ENCODE data around the gene TGFBR2.

DNA sequence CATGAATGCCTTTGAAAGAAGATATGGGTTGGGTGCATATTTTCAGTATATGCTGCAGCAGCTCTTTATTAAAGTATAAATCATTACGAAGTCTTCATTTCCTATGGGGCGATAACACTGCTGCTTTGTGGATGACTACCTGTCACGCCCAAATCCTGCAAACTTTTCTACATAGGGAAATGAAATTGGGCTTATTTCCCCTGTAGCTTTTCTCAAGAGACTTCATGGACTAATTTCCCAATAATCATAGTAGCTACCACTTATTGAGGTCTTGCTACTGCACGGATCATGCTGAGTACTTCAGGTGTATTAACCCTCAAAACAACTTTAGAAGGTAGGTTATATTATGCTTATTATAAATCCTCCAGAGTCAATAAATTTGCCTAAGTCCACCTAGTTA is 8.0 kb downstream of the TGFBR2 start:
- TF ChIP-seq, protein P1, sequence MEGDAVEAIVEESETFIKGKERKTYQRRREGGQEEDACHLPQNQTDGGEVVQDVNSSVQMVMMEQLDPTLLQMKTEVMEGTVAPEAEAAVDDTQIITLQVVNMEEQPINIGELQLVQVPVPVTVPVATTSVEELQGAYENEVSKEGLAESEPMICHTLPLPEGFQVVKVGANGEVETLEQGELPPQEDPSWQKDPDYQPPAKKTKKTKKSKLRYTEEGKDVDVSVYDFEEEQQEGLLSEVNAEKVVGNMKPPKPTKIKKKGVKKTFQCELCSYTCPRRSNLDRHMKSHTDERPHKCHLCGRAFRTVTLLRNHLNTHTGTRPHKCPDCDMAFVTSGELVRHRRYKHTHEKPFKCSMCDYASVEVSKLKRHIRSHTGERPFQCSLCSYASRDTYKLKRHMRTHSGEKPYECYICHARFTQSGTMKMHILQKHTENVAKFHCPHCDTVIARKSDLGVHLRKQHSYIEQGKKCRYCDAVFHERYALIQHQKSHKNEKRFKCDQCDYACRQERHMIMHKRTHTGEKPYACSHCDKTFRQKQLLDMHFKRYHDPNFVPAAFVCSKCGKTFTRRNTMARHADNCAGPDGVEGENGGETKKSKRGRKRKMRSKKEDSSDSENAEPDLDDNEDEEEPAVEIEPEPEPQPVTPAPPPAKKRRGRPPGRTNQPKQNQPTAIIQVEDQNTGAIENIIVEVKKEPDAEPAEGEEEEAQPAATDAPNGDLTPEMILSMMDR (tag by site-specific recombination; IDR thresholded peaks at IDR 0.05), result no peak
- TF ChIP-seq, protein P2, sequence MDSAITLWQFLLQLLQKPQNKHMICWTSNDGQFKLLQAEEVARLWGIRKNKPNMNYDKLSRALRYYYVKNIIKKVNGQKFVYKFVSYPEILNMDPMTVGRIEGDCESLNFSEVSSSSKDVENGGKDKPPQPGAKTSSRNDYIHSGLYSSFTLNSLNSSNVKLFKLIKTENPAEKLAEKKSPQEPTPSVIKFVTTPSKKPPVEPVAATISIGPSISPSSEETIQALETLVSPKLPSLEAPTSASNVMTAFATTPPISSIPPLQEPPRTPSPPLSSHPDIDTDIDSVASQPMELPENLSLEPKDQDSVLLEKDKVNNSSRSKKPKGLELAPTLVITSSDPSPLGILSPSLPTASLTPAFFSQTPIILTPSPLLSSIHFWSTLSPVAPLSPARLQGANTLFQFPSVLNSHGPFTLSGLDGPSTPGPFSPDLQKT (IDR thresholded peaks at IDR 0.05; ENCODE audit: borderline replicate concordance, low read depth, low read length), result no peak

All from HEK293 (cell line).